ENCODE results near the gene GALT.

- TF ChIP-seq, protein P1, sequence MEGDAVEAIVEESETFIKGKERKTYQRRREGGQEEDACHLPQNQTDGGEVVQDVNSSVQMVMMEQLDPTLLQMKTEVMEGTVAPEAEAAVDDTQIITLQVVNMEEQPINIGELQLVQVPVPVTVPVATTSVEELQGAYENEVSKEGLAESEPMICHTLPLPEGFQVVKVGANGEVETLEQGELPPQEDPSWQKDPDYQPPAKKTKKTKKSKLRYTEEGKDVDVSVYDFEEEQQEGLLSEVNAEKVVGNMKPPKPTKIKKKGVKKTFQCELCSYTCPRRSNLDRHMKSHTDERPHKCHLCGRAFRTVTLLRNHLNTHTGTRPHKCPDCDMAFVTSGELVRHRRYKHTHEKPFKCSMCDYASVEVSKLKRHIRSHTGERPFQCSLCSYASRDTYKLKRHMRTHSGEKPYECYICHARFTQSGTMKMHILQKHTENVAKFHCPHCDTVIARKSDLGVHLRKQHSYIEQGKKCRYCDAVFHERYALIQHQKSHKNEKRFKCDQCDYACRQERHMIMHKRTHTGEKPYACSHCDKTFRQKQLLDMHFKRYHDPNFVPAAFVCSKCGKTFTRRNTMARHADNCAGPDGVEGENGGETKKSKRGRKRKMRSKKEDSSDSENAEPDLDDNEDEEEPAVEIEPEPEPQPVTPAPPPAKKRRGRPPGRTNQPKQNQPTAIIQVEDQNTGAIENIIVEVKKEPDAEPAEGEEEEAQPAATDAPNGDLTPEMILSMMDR (IDR thresholded peaks at IDR 0.05) = peak; percentile 61 to 82 (median 70)
- TF ChIP-seq POLR2AphosphoS5 (IDR thresholded peaks at IDR 0.05) = no peak
- no peak for TF ChIP-seq EP300 (IDR thresholded peaks at IDR 0.05)
Measured at GRCh38 chr9:34664281-34665066, 18.0 kb downstream of the GALT start.

All from upper lobe of left lung (tissue), 4 donors.